RPMI8226 (cell line): ENCODE results near the gene CYP4F2.
"Not testable (repeated sequence)": the region's sequence is repeated elsewhere in the genome, so short reads cannot be mapped to it uniquely, and the experiment has no call there.

ENCODE experiments used
- DNase-seq: peaks from one replicate; pipeline ENCODE4 v3.0.0-alpha.2; 2015

CYP4F2 gene

GRCh38 chr19:15900032-15900431, 2.2 kb upstream of the CYP4F2 start:
- DNase-seq: not testable (repeated sequence)

- DNase-seq: not testable (repeated sequence)
These were observed 1.7 kb upstream of the CYP4F2 start for GRCh38 chr19:15899561-15899960.

- DNase-seq: no peak
These were observed 692 bp downstream of the CYP4F2 start for GRCh38 chr19:15897026-15897737.

DNA sequence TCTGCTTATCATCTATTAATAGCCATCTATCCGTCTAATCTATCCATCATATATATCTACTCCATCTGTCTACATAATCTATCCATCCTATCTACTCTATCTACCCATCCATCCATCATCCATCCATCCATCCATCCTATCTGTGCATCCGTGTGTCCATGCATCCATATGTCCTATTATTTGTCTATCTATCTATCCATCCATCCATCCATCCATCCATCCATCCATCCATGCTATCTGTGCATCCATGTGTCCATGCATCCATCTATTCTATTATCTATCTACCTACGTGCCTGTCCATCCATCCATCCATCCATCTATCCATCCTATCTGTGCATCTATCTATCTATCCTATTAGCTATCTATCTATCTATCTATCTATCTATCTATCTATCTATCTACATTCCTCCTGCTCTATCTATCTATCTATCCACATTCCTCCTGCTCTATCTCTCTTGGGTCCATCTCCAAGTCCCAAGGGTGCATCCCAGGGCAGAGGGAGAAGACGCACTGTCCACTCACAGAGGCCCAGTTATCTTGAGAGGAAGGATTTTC, 1.9 kb downstream of the CYP4F2 start:
- no peak for DNase-seq

DNA sequence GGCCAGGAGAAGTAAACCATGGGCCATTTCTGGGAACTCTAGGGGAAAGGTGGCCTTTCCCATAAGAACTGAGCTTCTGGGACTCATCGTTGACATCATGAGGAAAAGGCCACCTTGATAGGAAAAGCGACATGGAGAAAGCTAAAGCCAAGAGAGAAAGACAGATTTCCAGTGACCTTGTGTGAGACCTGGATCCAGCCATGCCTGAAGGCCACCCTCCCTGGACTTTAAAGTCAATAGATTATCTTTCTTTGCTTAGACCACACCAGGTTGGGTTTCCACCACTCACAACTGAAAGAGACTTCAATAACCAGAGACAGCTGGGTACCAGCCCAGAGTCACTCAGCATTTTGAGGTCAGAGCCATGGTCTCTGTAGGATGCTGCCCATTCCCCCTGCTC, 3.5 kb downstream of the CYP4F2 start:
- DNase-seq: no peak

GRCh38 chr19:15893477-15893876, 4.4 kb downstream of the CYP4F2 start:
- DNase-seq: no peak

DNA sequence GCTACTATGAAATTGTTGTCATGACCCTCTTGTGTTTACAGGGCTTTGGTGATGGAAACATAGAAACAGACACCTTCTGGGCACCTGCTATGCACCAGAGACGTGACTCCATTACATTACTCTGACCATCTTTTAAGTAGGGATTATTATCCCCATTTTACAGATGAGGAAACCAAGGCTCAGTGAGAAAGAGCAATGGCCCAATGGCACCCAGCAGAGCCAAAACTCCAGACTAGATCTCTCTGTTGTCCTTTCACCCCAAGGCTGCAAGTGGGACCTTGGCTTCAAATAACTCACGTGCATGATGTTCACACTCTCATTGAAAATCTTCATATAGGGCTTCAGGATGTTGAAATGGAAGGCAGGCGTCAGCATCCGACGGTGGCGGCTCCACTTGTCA, 5.9 kb downstream of the CYP4F2 start:
- no peak for DNase-seq

GRCh38 chr19:15891434-15891833, 6.4 kb downstream of the CYP4F2 start:
- DNase-seq: no peak

DNA sequence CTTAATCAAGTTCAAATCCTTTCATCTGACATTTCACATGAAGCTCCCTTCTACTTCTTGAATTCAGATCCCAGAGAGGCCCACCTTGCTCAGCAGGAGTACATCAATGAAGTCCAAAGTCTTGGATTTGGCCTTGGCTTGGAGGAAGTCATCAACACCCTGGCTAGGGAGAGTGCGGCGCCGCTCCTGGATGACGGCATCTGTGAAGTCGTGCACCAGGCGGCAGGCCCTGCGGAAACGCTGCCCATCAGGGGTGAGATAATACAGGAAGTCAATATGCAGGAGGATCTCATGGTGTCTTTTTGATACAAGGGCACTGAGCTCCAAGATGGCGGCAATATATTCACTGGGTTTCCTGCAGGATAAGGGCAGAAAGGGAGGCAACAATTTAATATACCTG, 8.5 kb downstream of the CYP4F2 start:
- DNase-seq: not testable (repeated sequence)

- DNase-seq: no peak
These were observed 12.0 kb downstream of the CYP4F2 start for GRCh38 chr19:15885919-15886318.

DNA sequence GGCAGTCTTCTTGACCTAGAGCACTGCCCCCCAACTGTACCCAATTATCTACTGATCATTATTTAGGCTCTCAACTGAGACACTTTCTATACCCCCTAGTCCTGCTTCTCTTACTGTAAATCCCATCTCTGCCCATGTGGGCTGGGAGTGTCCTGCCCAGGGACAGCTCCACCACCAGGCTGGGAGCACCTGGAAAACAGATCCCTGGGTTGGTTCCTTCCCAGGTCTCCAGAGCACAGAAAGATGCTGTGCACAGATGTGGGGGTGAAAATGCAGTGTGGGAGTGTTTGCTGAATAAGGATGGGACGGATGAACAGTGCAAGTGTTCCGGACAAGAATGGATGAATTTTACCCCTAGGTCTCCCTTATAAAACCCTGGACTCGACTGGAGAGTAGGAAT, 12.7 kb downstream of the CYP4F2 start:
- no peak for DNase-seq

GRCh38 chr19:15883329-15883728, 14.5 kb downstream of the CYP4F2 start:
- DNase-seq: not testable (repeated sequence)

DNA sequence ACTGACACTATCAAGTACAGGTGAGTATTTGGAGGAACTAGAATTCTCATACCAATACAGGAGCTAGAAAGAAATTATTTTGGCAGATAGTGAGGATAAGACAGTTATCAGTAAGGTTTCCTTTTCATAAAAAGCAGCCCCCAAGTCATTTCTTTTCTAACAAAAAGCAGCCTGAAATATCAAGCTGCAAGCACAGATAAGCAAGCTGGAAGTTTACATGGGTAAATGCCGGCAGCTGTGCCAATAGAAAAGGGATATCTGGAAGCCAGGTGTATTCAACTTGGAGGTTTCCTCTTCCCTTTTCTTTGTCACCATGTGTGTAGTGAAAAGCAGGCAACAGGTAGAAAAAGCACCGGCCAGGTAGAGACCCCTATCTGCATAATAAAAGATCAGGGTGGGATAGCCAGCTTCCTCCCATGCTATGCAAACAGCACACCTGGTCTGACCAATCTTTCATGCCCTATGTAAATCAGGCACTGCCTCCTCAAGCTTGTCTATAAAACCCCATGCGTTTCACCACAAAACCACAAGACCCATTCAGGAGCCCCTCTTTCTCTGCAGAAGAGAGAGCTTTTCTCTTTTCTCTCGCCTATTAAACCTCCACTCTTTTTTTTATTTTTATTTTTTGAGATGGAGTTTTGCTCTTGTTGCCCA, 22.9 kb downstream of the CYP4F2 start:
- DNase-seq: no peak

DNA sequence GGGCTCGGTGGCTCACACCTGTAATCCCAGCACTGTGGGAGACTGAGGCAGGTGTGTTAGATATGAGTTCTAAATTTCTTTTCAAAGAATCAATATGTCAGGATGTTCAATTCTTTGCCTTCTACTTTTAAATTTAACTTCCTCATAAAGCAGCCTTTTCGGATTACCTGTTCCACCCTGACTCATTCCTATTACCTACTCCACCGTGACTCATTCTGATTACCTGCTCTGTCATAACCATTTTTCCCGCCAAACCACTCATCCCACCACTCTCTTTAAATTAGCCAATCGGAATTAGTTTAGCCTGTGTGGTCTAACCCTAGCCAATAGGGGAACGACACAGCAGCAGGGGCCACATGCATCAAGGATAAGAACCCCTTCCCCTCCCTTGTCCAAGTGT, 24.1 kb downstream of the CYP4F2 start:
- not testable (repeated sequence) for DNase-seq

- DNase-seq: no peak
These were observed 26.3 kb downstream of the CYP4F2 start for GRCh38 chr19:15871570-15871969.

DNA sequence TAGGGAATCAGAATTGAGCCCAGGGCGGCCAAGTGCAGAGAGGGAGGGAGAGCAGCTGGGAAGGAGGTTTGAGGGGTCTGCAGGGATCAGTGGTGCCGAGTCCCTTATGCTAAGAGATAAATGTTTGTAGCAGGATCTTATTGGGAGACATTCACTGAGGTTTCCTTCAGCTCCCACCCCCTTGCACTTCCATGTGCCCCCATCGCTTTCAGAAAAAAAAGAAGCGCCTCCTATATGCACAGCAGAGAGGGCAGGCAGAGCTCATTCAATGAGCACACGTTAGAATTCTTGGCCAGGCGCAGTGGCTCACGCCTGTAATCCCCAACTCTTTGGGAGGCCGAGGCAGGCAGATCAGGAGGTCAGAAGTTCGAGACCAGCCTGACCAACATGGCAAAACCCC, 28.0 kb downstream of the CYP4F2 start:
- DNase-seq: no peak

DNA sequence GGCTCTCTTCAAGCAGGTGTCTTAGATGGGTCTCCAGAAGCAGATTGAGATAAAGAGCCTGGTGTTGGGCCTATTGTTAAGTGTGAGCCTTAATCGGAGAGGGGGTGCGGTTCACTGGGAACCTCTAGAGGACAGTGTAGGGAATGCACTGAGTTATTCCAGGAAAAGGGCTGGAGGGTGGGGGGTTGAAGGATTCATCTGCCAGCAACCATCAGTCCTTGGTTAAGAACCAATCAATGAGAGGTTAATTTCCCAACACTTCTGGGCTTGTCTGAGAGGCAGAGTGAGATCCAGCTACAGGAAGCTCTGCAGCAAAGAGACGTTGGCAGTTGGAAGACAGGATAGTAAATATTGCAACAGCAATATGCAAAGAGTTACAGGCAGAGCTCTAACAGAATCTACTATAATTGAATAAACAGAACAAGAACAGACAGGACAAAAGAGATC, 28.7 kb downstream of the CYP4F2 start:
- DNase-seq: peak; percentile 59

- DNase-seq: no peak
These were observed 31.2 kb downstream of the CYP4F2 start for GRCh38 chr19:15866636-15867035.

- no peak for DNase-seq
These were observed 33.0 kb downstream of the CYP4F2 start for GRCh38 chr19:15864824-15865223.

GRCh38 chr19:15863272-15863671, 34.6 kb downstream of the CYP4F2 start:
- no peak for DNase-seq

- no peak for DNase-seq
These were observed 35.4 kb downstream of the CYP4F2 start for GRCh38 chr19:15862444-15862843.

- no peak for DNase-seq
These were observed 37.4 kb downstream of the CYP4F2 start for GRCh38 chr19:15860522-15860921.

- no peak for DNase-seq
These were observed 38.7 kb downstream of the CYP4F2 start for GRCh38 chr19:15859187-15859586.

- no peak for DNase-seq
These were observed 47.5 kb downstream of the CYP4F2 start for GRCh38 chr19:15850385-15850784.
